ENCODE measurements around the gene PLPP3. TPM values are rescaled to one million over a fixed set of nuclear protein-coding genes. Genes with fewer than 3 reads are reported as not detected.

Gene PLPP3
- total RNA-seq, 2 donors from 2014 or later: 164 to 271 TPM

GRCh38 chr1:56580771-56581170 is 1.4 kb upstream of the PLPP3 start:
- Histone ChIP-seq H3K4me3 (no peak overlapping the region), H3K4me1 (ENCODE audit: control insufficient read depth in 1 of 2, low read depth in 2 of 2) (peaks cover 6 to 8% of the 10 kb centered on the region in 2 donors), H3K9me3 (no peaks in the 10 kb centered on the region), H3K27ac (no peak overlapping the region), H3K36me3 (no peaks in the 10 kb centered on the region), H3K27me3 (replicated peaks; ENCODE audit: insufficient read depth) (no peaks in the 10 kb centered on the region)
- DNase-seq (ENCODE audit: low spot score): no peak
- TF ChIP-seq CTCF (IDR thresholded peaks at IDR 0.05): no peak
- no peak for ATAC-seq (ENCODE audit: insufficient number of reproducible peaks, low FRiP score, low read depth)

- no peak for DNase-seq (ENCODE audit: low spot score)
- ATAC-seq (ENCODE audit: insufficient number of reproducible peaks, low FRiP score, low read depth): no peak
- Histone ChIP-seq H3K4me1 (ENCODE audit: control insufficient read depth in 1 of 2, low read depth in 2 of 2) (peaks cover 11 to 25% of the 10 kb centered on the region in 2 donors), H3K36me3 (no peaks in the 10 kb centered on the region), H3K27me3 (replicated peaks; ENCODE audit: insufficient read depth) (no peaks in the 10 kb centered on the region), H3K27ac (peak overlapping the region; percentile 91), H3K9me3 (no peaks in the 10 kb centered on the region), H3K4me3 (peak overlapping the region; percentile 93)
- no peak for TF ChIP-seq CTCF (IDR thresholded peaks at IDR 0.05)
Measured at GRCh38 chr1:56578138-56578962, 1.0 kb downstream of the PLPP3 start.

GRCh38 chr1:56577406-56578137 is 1.8 kb downstream of the PLPP3 start:
- Histone ChIP-seq H3K4me1 (ENCODE audit: control insufficient read depth in 1 of 2, low read depth in 2 of 2) (peaks cover 15 to 32% of the 10 kb centered on the region in 2 donors), H3K4me3 (peak overlapping the region; percentile 93), H3K9me3 (no peaks in the 10 kb centered on the region), H3K27ac (peak overlapping the region; percentile 91), H3K36me3 (no peaks in the 10 kb centered on the region), H3K27me3 (replicated peaks; ENCODE audit: insufficient read depth) (no peaks in the 10 kb centered on the region)
- no peak for DNase-seq (ENCODE audit: low spot score)
- ATAC-seq (ENCODE audit: insufficient number of reproducible peaks, low FRiP score, low read depth): peak; percentile 18
- TF ChIP-seq CTCF (IDR thresholded peaks at IDR 0.05): no peak

- H3K4me1 ChIP-seq (ENCODE audit: control insufficient read depth in 1 of 2, low read depth in 2 of 2): peaks cover 20 to 39% of the 10 kb centered on the region in 2 donors
- no peak for ATAC-seq (ENCODE audit: insufficient number of reproducible peaks, low FRiP score, low read depth)
- TF ChIP-seq CTCF (IDR thresholded peaks at IDR 0.05): peak; percentile 14
Measured at GRCh38 chr1:56576880-56577405, 2.4 kb downstream of the PLPP3 start.

GRCh38 chr1:56575865-56576264 is 3.5 kb downstream of the PLPP3 start:
- no peak for TF ChIP-seq CTCF (IDR thresholded peaks at IDR 0.05)
- DNase-seq (ENCODE audit: low spot score): no peak
- Histone ChIP-seq H3K9me3 (no peaks in the 10 kb centered on the region), H3K4me1 (ENCODE audit: control insufficient read depth in 1 of 2, low read depth in 2 of 2) (peaks cover 20 to 49% of the 10 kb centered on the region in 2 donors), H3K36me3 (no peaks in the 10 kb centered on the region), H3K4me3 (peak overlapping the region; percentile 93), H3K27me3 (replicated peaks; ENCODE audit: insufficient read depth) (no peaks in the 10 kb centered on the region), H3K27ac (no peak overlapping the region)
- ATAC-seq (ENCODE audit: insufficient number of reproducible peaks, low FRiP score, low read depth): no peak

More at GRCh38 chr1:56576880-56577405, 2.4 kb downstream of the PLPP3 start:
- Histone ChIP-seq H3K27me3 (replicated peaks; ENCODE audit: insufficient read depth) (no peaks in the 10 kb centered on the region), H3K9me3 (no peaks in the 10 kb centered on the region), H3K36me3 (no peaks in the 10 kb centered on the region), H3K27ac (peak overlapping the region; percentile 91), H3K4me3 (peak overlapping the region; percentile 93)
- DNase-seq (ENCODE audit: low spot score): no peak

Measured in thoracic aorta (tissue), 2 donors.